HEK293 (cell line): ENCODE results near the gene NRL.

Experiments used
- ATF2 ChIP-seq: fragments of 450-650 bp; formaldehyde crosslinking; IDR thresholded peaks from 2 replicates; pipeline ENCODE4 v1.5.1; 2016; ENCODE audit warnings: missing biosample characterization, missing genetic modification characterization, low read depth
- SP3 ChIP-seq: fragments of 450-650 bp; formaldehyde crosslinking; IDR thresholded peaks from 2 replicates; pipeline ENCODE4 v1.5.1; 2016; ENCODE audit warnings: missing biosample characterization, missing genetic modification characterization
- TCF7L2 ChIP-seq: IDR thresholded peaks from 2 replicates; pipeline ENCODE4 v1.6.1; 2011; ENCODE audit warnings: low read depth, mild to moderate bottlenecking, inconsistent platforms, low read length, moderate library complexity, borderline replicate concordance
- ZNF157 ChIP-seq: fragments of 450-650 bp; formaldehyde crosslinking; IDR thresholded peaks from 2 replicates; pipeline ENCODE4 v1.5.1; 2016; ENCODE audit warnings: missing biosample characterization, missing genetic modification characterization
- TF ChIP-seq, protein P1 (sequence below): fragments of 450-650 bp; formaldehyde crosslinking; IDR thresholded peaks from 2 replicates; pipeline ENCODE4 v1.5.1; 2016; ENCODE audit warnings: missing biosample characterization, missing genetic modification characterization

DNA sequence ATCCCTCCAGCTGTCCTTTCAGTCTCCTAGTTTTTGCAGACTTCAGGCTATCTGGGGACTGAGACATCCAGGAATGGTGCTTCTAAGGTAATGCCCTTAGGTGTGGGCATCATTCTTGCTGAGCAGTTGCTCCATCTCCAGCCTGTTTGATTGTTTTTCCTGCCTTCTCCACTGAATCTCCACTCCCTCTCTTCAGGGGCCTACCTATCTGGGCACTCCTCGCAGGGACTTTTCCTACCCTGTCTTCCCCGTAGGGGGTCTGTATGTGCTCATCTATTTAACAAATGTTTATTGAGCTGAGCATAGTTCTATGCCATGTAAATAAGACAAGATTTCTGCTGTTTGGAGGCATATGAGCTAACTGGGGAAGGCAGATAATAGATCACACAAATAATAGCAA, 18.2 kb upstream of the NRL start:
- TF ChIP-seq ATF2 (tag by site-specific recombination) = no peak
- no peak for TF ChIP-seq SP3
- no peak for TF ChIP-seq ZNF157 (tag by site-specific recombination)
- TF ChIP-seq TCF7L2 = no peak
- TF ChIP-seq, protein P1, sequence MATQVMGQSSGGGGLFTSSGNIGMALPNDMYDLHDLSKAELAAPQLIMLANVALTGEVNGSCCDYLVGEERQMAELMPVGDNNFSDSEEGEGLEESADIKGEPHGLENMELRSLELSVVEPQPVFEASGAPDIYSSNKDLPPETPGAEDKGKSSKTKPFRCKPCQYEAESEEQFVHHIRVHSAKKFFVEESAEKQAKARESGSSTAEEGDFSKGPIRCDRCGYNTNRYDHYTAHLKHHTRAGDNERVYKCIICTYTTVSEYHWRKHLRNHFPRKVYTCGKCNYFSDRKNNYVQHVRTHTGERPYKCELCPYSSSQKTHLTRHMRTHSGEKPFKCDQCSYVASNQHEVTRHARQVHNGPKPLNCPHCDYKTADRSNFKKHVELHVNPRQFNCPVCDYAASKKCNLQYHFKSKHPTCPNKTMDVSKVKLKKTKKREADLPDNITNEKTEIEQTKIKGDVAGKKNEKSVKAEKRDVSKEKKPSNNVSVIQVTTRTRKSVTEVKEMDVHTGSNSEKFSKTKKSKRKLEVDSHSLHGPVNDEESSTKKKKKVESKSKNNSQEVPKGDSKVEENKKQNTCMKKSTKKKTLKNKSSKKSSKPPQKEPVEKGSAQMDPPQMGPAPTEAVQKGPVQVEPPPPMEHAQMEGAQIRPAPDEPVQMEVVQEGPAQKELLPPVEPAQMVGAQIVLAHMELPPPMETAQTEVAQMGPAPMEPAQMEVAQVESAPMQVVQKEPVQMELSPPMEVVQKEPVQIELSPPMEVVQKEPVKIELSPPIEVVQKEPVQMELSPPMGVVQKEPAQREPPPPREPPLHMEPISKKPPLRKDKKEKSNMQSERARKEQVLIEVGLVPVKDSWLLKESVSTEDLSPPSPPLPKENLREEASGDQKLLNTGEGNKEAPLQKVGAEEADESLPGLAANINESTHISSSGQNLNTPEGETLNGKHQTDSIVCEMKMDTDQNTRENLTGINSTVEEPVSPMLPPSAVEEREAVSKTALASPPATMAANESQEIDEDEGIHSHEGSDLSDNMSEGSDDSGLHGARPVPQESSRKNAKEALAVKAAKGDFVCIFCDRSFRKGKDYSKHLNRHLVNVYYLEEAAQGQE (tag by site-specific recombination) = no peak
